Skin of body (tissue), 2 donors: ENCODE data around the gene ATF6B. TPM values are rescaled to one million over a fixed set of nuclear protein-coding genes. Genes with fewer than 3 reads are reported as not detected.

ENCODE experiments used
- DNase-seq: peaks from one replicate; lab custom pipeline; 2025; lab: John Stamatoyannopoulos, UW
- total RNA-seq: library from RNA; depleted of rRNA; stranded (reverse); fragments of >200 nt; gene quantifications from one replicate; pipeline ENCODE4 v1.2.3, GENCODE V29; 2014

ATF6B gene
- total RNA-seq: 23.1 TPM

DNA sequence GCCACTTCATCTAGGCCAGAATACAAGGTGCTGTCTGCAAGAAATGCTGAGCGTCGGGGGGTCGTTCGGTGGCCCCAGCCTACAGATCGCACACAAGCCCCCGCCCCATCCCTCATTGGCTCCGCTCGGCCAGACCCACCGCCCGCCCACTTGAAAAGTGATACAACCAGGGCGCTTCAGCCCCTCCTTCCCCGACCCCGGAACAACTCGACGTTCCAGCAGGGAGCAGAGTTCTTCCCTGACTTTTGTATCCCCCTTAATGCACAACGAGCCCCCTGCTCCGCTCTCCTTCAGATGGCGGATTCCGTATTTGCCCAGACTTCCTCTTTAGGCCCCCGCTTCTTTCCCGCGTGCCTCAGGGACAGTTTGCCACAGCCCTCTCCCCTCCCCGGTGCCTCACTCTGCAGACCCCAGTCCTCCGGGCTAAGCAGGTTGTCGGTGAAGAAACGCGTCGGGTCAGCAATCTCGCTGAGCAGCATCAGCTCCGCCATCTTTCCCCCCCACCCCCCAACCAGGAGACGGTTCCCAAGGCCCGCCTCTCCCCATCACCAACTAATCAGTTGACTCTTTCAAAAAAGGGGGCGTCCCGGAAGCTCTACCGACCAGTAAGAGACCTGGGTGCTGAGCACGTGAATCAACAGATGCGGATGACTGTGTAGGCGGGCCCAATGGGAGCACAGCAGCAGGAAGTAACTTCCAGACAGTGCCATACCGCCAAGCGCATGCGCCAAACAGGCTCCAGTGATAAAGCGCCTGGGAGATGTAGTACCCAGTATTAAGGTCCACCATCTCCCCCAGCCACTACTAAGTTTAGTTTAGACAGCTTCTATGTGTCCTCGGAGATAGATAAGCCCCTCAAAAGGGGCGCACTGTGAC, at the start of gene ATF6B:
Gene ATF6B, minus strand, starts transcription at position 530 of the 876 bp plus-strand sequence. Its CDS starts 39 bp downstream, at position 491.
- DNase-seq: peak; percentile 100

DNA sequence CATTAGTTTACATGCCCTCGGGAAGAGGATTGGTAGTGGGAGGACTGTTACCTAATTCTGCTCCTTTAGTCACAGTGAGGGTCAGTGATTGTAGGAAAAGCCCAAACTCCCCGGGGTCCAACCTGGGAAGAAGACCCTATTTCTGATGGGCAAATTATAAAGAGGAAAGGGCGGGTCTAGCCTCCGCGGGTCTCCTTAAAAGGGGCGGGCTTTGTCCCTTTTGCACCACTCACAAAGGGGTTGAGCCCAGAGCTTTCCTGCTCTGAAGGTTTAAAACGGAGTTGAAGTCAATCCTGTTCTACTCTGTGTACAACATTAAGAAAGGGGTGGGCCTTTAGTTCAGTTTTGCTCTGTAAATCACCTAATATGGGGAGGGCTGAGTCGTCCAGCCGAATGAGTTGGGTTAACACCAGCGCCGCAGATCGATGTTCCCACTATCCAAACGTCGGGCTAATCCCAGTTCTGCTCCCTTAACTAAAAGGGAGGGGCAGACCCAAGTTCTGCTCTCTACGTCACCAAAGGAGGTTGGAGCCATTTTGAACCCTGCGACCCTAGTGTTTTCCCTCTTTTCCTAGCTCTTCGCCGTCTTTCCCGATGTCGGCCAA, 49.2 kb upstream of the ATF6B start:
- DNase-seq: no peak

DNA sequence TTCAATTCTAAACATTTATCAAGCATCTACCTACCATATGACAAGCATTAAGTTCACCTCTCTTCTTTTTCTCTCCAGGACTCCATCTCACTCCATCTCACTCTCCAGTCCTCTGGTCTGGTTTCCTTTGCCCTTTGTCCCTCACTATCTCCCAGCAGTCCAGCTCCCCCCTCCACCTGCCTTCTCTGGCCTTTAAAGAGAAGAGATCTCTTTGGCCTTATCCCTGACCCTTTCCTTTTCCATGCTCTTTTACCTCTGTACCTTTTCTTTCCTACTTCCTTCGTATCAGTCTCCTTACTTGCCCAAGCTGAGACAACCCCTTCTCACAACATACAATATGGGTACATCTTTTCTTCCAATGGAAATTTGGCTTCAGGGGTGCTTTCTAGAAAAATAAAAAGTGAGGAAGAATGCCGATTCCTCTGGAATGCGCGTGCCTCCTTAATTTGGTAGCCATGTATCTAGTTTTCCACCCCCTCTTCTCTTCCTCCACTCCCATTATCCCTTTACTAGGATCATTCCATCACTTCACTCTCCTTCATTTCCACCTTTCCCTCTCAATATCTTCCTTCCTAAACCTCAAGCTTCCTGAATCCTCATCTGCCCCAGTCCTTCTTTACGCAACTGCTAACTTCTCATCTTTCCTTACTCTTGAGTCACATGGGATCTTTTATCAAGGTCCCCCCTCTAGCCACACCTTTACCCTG, 48.6 kb upstream of the ATF6B start:
- DNase-seq: no peak

DNA sequence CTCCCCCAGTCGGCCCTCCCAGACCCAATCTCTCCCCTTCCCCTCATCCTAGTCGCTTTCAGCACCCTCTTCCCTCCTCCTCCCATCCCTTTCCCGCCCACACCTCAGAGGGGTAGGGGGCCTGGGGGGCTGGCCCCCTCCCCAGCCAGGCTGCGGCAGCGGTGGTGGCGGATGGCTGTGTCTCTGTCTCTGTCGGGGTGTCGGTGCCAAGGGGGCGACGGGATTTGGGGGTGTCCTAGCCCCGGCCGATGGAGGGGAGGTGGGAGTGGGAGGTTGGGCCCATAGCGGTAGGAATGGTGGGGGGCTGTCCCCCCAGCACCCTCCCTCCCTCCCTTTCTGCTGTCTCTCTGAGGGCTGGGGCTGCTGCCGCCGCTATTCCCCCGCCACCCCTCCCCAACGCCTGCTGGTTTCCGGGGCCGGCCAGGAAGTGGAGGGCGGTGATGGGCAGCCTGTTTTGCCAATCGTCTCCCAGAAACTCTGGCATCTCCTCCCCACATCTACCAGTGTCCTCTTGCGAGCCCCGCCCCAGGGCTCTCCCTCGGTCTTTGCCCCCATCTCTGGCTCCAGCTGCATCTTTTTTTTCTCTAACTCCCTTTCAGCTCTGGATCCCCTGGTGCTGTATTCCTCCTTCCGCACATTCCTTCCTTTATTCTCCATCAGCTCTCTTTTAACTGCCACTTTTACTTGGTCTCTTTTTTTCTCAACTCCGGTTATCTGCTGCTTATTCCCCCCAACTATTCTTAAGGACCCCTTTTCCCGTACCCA, 47.8 kb upstream of the ATF6B start, which contains the start of gene AGPAT1:
Gene AGPAT1, minus strand, starts transcription at position 374 of the 765 bp plus-strand sequence. CDS start 4,588 bp downstream, outside the sequence.
- peak; percentile 94 for DNase-seq

DNA sequence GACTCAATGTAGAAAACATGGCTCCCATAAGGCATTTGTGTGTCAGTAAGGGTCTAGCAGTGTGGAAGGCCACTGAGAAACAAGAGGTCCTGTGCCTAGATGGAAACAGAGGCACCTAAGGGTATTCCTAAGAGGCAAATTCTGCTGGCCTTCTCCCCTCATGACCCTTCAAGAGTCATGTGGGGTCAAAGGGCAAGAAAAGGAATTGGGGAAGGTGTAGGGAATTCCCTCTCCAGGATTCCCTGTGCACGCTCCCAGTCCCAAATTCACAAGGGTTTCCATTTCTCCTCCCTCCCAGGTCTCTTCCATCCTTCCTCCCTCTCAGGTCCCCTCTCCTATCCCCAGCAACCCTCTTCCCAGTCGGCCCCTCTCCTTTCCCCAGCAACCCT, 47.3 kb upstream of the ATF6B start:
- no peak for DNase-seq

DNA sequence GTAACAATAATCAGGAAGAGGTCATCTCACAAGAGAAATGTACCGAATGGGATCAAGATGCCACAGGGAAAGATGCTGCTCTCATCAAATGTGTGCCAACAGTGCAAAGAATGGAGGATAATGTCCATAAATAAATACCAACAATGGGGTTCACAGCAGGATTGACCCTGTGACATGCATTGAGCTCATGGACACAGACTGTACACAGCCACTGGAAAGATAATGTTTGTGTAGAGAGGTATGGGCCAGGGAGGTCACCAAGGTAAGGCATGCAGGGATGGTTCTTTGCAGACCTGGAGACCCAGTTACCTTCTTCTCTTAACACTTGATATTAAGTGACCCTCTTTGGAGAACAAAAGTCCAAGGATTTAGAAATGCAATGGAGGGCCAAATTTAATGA, 46.4 kb upstream of the ATF6B start:
- no peak for DNase-seq

DNA sequence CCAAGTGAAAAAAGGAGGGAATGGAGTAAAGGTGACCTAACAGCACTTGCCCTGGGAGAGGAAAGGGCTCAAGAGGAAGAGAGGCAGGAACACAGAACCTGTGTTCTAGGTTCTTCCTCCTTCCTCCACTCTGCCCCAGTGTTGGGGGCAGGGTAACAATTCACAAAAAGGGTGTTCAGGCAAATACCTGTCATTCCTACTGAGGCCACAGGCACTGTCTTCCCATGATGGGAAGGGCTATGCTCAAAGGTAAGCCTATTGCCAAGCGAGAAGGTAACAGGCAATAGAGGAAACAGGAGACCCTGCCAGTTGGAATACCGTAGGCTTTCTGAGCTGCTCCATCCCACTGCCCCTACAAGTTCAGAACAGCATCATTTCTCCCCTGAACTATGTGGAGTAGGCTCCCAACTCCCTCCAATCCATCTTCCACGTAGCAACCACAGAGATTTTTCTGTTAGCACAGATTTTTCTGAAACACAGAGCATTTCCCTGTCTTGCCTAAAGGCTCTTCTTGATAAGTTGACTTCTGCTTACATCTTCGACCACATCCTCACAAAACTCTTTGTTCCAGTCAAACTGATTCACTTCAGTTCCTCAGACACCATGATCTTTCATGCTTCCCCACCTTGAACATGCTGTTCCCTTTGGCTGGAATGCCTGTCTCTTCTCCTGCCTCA, 45.1 kb upstream of the ATF6B start:
- DNase-seq: no peak

DNA sequence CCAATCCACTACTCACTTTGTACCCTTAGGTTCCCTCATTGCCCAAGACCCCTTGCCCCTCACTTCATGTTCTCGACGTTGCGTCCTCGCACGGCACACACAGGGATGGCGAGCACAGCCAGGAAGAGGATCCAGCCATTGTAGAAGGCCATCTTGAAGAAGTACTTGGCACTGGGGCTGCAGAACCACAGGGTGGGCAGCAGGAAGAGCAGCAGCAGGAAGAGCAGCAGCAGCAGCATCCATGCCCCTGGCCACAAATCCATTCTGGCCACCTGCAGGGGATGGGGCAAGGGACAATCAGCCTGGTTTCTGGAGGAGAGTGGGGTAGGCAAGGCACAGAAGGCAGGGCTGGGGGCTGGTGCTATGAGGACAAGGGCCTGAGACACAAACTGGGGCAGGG, 43.2 kb upstream of the ATF6B start:
- no peak for DNase-seq

DNA sequence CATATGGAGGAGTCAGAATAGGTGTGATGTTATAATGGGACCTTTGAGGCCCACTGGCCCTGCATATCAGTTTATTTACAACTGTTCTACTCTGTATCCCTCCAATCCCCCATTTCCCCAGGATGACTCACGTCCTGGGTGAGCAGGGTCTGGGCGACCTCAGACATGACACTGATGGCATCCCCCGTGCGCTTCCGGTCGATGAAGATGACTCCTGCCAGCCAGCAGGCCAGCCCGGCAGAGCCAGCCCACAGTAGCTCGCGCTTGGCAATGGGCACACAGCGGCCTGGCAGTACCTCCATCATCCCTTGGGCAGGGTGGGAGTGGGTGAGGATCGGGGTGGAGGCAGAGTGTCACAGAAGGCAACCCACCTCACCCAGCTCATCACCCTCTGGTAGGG, 42.2 kb upstream of the ATF6B start:
- no peak for DNase-seq

DNA sequence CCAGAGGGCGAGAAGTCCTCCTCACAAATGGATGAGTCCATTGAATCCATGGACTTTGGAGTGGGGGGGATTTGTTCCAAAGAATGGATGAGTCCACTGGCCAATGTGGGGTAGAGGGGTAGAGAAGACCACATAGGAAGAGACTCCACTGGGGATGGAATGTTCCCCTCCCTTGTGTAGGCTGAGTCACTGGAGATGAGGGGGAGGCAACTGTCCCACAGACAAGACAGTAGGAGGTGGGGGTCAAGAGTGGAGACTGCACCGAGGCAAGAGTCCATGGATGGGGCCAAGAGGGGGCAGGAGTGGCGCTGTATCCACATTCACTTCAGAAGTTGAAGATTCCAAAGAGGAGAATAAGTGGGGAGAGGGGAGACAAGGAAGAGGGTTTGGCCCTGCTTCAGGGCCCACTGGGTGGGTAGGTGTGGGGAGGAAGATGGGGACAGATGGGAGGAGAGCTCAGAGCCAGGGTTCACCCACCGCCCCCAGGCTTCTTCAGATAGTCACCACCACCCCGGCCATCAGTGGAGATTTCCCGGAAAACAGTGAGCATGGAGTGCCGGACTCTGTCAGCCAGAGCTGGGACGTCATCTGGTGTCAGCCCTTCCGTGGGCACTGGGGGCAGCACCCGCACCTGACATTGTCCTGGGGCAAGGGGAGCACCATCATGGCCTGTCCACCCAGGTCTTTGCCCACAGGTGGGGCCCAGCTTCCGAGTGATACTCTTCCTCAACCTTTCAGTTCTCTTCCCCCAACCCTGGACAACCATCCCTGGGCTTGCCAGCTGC, 41.0 kb upstream of the ATF6B start:
- DNase-seq: no peak

DNA sequence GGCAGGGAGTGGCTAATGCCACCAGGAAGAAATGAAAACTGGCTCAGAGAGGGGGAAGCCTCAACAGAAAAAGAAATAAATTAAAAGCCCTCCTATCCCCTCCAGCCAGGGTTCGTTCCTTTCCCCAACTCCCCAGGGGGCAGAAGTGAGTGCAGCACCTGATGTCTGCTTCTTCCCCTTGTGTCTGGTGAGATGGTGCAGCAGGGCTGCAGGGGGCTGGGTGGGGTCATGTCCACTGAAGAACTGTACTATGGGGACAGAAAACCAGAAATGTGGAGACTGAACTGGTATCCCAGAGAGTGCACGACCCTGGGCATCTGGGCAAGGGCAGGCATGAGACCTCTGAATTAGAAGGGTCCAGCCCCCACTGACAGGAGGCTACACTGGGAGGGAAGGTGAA, 40.3 kb upstream of the ATF6B start:
- no peak for DNase-seq

DNA sequence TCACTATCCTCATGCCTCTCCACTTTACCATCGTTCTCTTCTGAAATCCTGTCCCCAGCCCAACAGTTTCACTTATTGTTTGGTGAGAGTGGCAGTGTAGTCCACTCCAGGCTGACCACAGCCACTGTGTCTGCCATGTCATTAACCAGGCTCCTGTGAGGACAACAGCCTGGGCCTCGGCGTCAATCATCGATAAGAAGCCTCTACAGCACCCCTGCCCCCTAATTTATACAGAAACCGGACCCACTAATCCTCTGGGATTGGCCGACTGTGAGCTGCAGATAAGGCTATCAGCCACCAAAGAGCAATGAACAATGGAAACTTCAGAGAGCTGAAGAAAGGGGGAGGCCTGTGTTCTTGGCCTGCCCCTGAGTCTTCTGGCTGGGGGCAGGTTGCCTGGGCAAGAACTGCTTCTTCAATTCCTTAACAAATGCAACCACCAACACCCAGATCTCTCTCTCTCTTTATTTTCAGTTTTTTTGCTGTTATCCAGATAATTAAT, 39.8 kb upstream of the ATF6B start:
- DNase-seq: no peak

DNA sequence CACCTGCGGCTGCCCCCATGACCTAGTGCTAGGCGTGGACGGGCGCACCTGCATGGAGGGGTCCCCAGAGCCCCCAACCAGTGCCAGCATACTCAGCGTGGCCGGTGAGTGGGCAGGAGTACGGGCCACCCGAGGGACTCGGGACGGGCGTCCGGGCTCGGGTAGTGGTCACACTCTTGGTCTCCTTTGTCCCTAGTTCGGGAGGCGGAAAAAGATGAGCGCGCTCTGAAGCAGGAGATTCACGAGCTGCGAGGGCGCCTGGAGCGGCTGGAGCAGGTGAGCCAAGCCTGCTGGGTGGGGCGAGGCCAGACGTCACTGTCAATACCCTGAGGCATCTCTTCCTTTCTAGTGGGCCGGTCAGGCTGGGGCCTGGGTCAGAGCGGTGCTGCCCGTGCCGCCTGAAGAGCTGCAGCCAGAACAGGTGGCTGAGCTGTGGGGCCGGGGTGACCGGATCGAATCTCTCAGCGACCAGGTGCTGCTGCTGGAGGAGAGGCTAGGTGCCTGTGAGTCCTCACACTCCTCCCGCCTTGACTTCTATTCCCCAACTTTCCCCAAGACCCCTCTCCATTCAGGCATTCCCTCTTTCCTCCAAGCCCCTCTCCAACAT, 39.2 kb upstream of the ATF6B start:
- no peak for DNase-seq

DNA sequence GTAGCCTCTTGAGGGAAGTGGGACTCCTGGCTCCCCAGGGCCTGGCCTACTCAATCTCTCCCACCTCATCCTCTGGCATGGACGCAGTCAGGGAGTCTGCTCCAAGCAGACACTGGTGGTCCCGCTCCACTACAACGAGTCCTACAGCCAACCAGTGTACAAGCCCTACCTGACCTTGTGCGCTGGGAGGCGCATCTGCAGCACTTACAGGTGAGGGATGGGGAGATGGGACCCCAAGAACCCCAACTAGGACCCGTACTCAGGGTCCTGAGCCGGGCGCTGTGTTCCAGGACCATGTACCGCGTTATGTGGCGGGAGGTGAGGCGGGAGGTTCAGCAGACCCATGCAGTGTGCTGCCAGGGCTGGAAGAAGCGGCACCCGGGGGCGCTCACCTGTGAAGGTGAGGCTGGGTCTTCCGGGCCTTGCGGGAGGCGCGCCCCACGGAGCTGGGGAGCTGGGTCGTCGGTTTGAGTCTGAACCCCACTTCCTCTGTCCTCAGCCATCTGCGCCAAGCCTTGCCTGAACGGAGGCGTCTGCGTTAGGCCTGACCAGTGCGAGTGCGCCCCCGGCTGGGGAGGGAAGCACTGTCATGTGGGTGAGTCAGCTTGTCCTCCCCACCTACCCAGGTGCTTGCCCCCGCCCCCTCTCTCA, 38.5 kb upstream of the ATF6B start:
- no peak for DNase-seq

DNA sequence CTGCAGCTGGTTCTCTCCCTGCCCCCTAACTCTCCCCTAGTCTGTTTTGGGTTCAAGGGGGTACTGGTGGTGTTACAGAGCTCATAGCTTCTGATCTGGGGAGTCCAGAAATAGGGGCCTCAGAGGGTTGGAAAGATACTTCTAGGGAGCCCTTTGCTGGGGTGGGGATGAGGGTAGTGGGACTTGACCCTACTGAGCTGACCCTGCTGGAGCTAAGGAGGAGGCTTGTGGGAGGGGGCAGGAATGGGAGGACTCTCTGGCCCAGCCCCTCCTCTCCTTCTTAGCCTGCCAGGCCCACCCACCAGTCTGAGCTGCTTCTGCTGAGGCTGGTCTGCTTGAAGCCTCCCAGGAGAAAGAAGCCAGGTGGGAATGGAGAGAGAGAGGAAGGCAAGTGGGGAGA, 36.2 kb upstream of the ATF6B start, which contains the start of gene EGFL8:
Gene EGFL8, plus strand, starts transcription at position 301 of the 400 bp plus-strand sequence. CDS start 1,571 bp downstream, outside the sequence.
- no peak for DNase-seq

DNA sequence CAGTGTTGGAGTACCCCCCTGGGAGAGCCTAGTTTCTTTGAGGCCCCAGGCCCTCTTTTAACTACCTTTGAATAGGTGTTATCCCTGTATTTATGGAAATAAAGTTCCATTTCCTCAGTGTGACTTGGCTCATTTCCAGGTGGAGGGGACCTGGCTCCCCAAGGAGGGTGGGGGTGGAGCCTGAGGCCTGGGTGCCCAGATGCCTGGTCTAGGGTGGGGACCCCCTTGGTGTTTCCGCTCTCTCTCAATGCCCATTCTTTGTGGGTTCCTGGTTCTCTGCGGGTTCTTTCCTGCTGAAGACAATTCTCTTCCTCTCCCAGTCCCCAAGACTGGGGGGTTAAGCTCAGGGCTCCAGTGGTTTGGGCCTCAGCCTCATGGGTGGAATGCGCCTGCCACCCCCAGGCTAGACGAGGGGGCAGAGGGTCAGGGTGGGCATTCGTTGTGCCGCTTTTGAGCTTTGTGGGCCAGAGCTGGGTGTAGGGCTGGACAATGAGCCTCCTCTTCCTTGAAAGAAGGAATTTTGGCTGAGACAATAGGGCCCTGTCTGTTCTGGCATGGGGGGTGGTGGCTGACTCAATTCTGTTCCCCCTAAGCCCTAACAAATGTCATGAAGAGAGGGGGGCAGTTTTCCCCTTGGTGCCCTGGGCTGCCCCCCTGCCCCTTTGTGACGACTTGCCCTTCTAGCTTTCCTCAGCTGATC, 35.7 kb upstream of the ATF6B start:
- DNase-seq: no peak

DNA sequence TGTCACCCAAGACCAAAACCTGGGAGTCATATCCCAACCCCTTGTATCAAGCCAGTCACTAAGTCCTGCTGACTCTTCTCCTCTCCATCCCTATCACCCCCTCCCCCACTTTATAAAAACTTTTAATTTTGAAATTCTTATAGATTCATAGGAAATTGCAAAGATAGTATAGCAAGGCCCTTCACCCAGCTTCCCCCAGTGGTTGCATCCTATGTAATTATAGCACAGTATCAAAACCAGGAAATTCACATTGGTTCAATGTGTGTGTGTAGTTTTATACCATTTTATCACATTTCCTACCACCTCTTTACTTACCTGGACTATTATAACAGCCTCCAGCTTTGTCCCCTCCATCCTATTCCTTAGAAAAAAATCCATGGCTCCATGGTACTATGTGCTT, 30.0 kb upstream of the ATF6B start:
- DNase-seq: no peak

DNA sequence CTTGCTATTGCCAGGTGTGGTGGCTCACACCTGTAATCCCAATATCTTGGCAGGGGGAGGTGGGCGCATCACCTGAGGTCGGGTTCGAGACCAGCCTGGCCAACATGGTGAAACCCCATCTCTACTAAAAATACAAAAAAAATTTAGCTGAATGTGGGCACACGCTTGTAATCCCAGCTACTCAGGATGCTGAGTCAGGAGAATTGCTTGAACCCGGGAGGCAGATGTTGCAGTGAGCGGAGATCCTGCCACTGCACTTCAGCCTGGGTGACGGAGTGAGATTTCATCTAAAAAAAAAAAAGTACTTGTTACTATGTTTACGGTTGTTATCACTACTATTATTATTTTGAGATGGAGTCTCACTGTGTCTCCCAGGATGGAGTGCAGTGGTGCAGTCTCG, 28.8 kb upstream of the ATF6B start:
- DNase-seq: no peak
